Neuronal stem cell (in vitro differentiated cells): ENCODE results near the gene SEZ6L2.

Source experiments
- DNase-seq: peaks from one replicate; pipeline ENCODE4 v3.0.0-alpha.2; 2013; ENCODE audit warnings: low spot score
- H2AFZ ChIP-seq: one replicate; pipeline ENCODE4 v1.6.1; 2013; ENCODE audit warnings: mild to moderate bottlenecking, low read length, inconsistent platforms
- H2AK5ac ChIP-seq: 2 replicates; pipeline ENCODE4 v1.6.1; 2013; ENCODE audit warnings: low read depth, mild to moderate bottlenecking, inconsistent platforms, low read length, moderate library complexity, mixed read lengths
- H2BK120ac ChIP-seq: 2 replicates; pipeline ENCODE4 v1.6.1; 2013; ENCODE audit warnings: low read depth, mild to moderate bottlenecking, inconsistent platforms, low read length, moderate library complexity, mixed read lengths
- H2BK12ac ChIP-seq: one replicate; pipeline ENCODE4 v1.6.1; 2013; ENCODE audit warnings: low read length, inconsistent platforms
- H2BK15ac ChIP-seq: 2 replicates; pipeline ENCODE4 v1.6.1; 2013; ENCODE audit warnings: mild to moderate bottlenecking, low read length, inconsistent platforms, mixed read lengths
- H2BK5ac ChIP-seq: one replicate; pipeline ENCODE4 v1.6.1; 2013; ENCODE audit warnings: inconsistent platforms, mild to moderate bottlenecking, low read length, moderate library complexity
- H3K14ac ChIP-seq: one replicate; pipeline ENCODE4 v1.6.1; 2013; ENCODE audit warnings: low read length, inconsistent platforms
- H3K18ac ChIP-seq: 2 replicates; pipeline ENCODE4 v1.6.1; 2013; ENCODE audit warnings: low read length, inconsistent platforms
- H3K23ac ChIP-seq: 2 replicates; pipeline ENCODE4 v1.6.1; 2013; ENCODE audit warnings: low read depth, mild to moderate bottlenecking, mixed read lengths, low read length, inconsistent platforms; ENCODE audit not compliant: poor library complexity
- H3K27ac ChIP-seq: replicated peaks from 3 replicates; pipeline ENCODE4 v1.5.1; 2013; ENCODE audit warnings: low read length, inconsistent platforms
- H3K27me3 ChIP-seq, 3 experiments: 2 replicates each; pipeline ENCODE4 v1.6.1; 2013; ENCODE audit warnings: low read length in 3 of 3, mild to moderate bottlenecking in 2 of 3, inconsistent platforms in 1 of 3, low read depth in 1 of 3, mixed read lengths in 1 of 3, moderate library complexity in 1 of 3; ENCODE audit not compliant: control insufficient read depth in 3 of 3, insufficient read depth in 3 of 3
- H3K36me3 ChIP-seq, 2 donors: replicated peaks in 1 of 2; 2 replicates each; pipeline ENCODE4 v1.6.1; 2013; ENCODE audit warnings: low read length in 2 of 2; ENCODE audit not compliant: control insufficient read depth in 2 of 2, insufficient read depth in 2 of 2
- H3K4ac ChIP-seq: 2 replicates; pipeline ENCODE4 v1.6.1; 2013; ENCODE audit warnings: inconsistent platforms, mild to moderate bottlenecking, low read length, moderate library complexity
- H3K4me1 ChIP-seq, 2 donors: 1 replicate in 1 of 2; 2 replicates in 1 of 2; pipeline ENCODE4 v1.6.1; 2013; ENCODE audit warnings: low read length in 2 of 2, low read depth in 1 of 2; ENCODE audit not compliant: control insufficient read depth in 2 of 2, insufficient read depth in 1 of 2
- H3K4me2 ChIP-seq: one replicate; pipeline ENCODE4 v1.6.1; 2013; ENCODE audit warnings: mild to moderate bottlenecking, low read length, inconsistent platforms; ENCODE audit not compliant: insufficient read depth, poor library complexity, severe bottlenecking
- H3K4me3 ChIP-seq, 2 donors: 2 replicates each; pipeline ENCODE4 v1.5.1; 2013; ENCODE audit warnings: low read length in 2 of 2, mild to moderate bottlenecking in 2 of 2, inconsistent platforms in 1 of 2, moderate library complexity in 1 of 2
- H3K79me1 ChIP-seq: one replicate; pipeline ENCODE4 v1.6.1; 2013; ENCODE audit warnings: low read depth, mild to moderate bottlenecking, inconsistent platforms, low read length, moderate library complexity
- H3K9ac ChIP-seq: one replicate; pipeline ENCODE4 v1.6.1; 2013; ENCODE audit warnings: mild to moderate bottlenecking, low read depth, low read length, inconsistent platforms; ENCODE audit not compliant: poor library complexity
- H3K9me3 ChIP-seq, 2 donors: replicated peaks in 1 of 2; 2 replicates each; pipeline versions ENCODE3 to v1.6.1; 2013; ENCODE audit warnings: low read length in 2 of 2, mild to moderate bottlenecking in 2 of 2, inconsistent platforms in 1 of 2, low read depth in 1 of 2, mixed read lengths in 1 of 2, moderate library complexity in 1 of 2; ENCODE audit not compliant: control insufficient read depth in 2 of 2, insufficient read depth in 1 of 2
- H4K8ac ChIP-seq: one replicate; pipeline ENCODE4 v1.6.1; 2013; ENCODE audit warnings: low read depth, mild to moderate bottlenecking, inconsistent platforms, low read length, moderate library complexity
- H4K91ac ChIP-seq: one replicate; pipeline ENCODE4 v1.6.1; 2013; ENCODE audit warnings: low read length, low read depth, mild to moderate bottlenecking, inconsistent platforms; ENCODE audit not compliant: poor library complexity
- WGBS, 2 donors: extraction: QIAGEN DNeasy Blood & Tissue Kit; methylation state at CpG; one replicate each; pipeline ENCODE4 v1.1.7; 2013; ENCODE audit warnings: missing lambda C conversion rate in 2 of 2, mixed read lengths in 1 of 2; ENCODE audit not compliant: insufficient read length in 2 of 2, insufficient replicate concordance in 1 of 2; ENCODE audit errors: extremely low coverage in 2 of 2; 5-methylcytosine and 5-hydroxymethylcytosine counted together

SEZ6L2 gene

GRCh38 chr16:29858974-29859373, 40.4 kb downstream of the SEZ6L2 start:
- Histone ChIP-seq H3K36me3 (peaks cover 20 to 22% of the 10 kb centered on the region in 2 donors), H3K4me1 (peaks cover 4 to 8% of the 10 kb centered on the region in 2 donors), H3K23ac (no peak overlapping the region), H3K18ac (no peak overlapping the region), H3K14ac (no peak overlapping the region), H3K79me1 (peaks cover 7% of the 10 kb centered on the region), H2AK5ac (no peak overlapping the region), H4K8ac (peak overlapping the region; percentile 57), H3K9ac (no peak overlapping the region), H2BK5ac (no peak overlapping the region), H2BK120ac (no peak overlapping the region), H4K91ac (no peak overlapping the region), H3K27me3 (no peaks in the 10 kb centered on the region), H2AFZ (no peak overlapping the region), H3K4ac (no peak overlapping the region), H3K4me3 (no peak overlapping the region), H3K9me3 (no peaks in the 10 kb centered on the region), H3K27ac (no peak overlapping the region), H2BK15ac (no peak overlapping the region), H3K4me2 (no peak overlapping the region), H2BK12ac (no peak overlapping the region)
- no peak for DNase-seq
- no CpG with 5 or more reads among the region's 19 CpGs for WGBS, 2 donors

- Histone ChIP-seq H2BK12ac (no peak overlapping the region), H3K4me1 (peaks cover 4 to 5% of the 10 kb centered on the region in 2 donors), H2BK5ac (no peak overlapping the region), H3K14ac (no peak overlapping the region), H3K79me1 (peaks cover 7% of the 10 kb centered on the region), H3K4me3 (no peak overlapping the region), H3K4me2 (no peak overlapping the region), H2AFZ (no peak overlapping the region), H3K9ac (peak overlapping the region; percentile 4), H2AK5ac (no peak overlapping the region), H4K8ac (no peak overlapping the region), H3K23ac (no peak overlapping the region), H3K9me3 (no peaks in the 10 kb centered on the region), H3K36me3 (peaks cover 20 to 22% of the 10 kb centered on the region in 2 donors), H3K27me3 (no peaks in the 10 kb centered on the region), H2BK15ac (no peak overlapping the region), H3K18ac (no peak overlapping the region), H3K27ac (no peak overlapping the region), H4K91ac (no peak overlapping the region), H2BK120ac (no peak overlapping the region), H3K4ac (no peak overlapping the region)
- WGBS, 2 donors, result no CpG with 5 or more reads among the region's 10 CpGs
- no peak for DNase-seq
Measured at GRCh38 chr16:29858149-29858849, 41.1 kb downstream of the SEZ6L2 start.

- Histone ChIP-seq H3K4me1 (peaks cover 3 to 5% of the 10 kb centered on the region in 2 donors), H2BK12ac (no peak overlapping the region), H3K4me3 (no peak overlapping the region), H3K18ac (no peak overlapping the region), H2AFZ (no peak overlapping the region), H3K9me3 (no peaks in the 10 kb centered on the region), H2BK120ac (no peak overlapping the region), H3K23ac (no peak overlapping the region), H2BK15ac (no peak overlapping the region), H3K14ac (no peak overlapping the region), H3K4me2 (no peak overlapping the region), H3K4ac (no peak overlapping the region), H3K9ac (no peak overlapping the region), H2BK5ac (no peak overlapping the region), H4K91ac (no peak overlapping the region), H3K27ac (no peak overlapping the region), H3K27me3 (no peaks in the 10 kb centered on the region), H3K36me3 (peaks cover 20 to 22% of the 10 kb centered on the region in 2 donors), H3K79me1 (peaks cover 7% of the 10 kb centered on the region), H4K8ac (no peak overlapping the region), H2AK5ac (no peak overlapping the region)
- WGBS, 2 donors, result no CpG with 5 or more reads among the region's 7 CpGs
- no peak for DNase-seq
Measured at GRCh38 chr16:29857133-29857760, 42.1 kb downstream of the SEZ6L2 start.

GRCh38 chr16:29854520-29855100, 44.7 kb downstream of the SEZ6L2 start:
- Histone ChIP-seq H2BK5ac (no peak overlapping the region), H3K14ac (no peak overlapping the region), H3K23ac (no peak overlapping the region), H3K27ac (no peak overlapping the region), H4K8ac (no peak overlapping the region), H3K4ac (no peak overlapping the region), H3K4me1 (no peaks in the 10 kb centered on the region), H2BK120ac (no peak overlapping the region), H3K79me1 (no peaks in the 10 kb centered on the region), H3K18ac (no peak overlapping the region), H3K4me3 (no peak overlapping the region), H3K4me2 (no peak overlapping the region), H2AFZ (no peak overlapping the region), H3K9me3 (no peaks in the 10 kb centered on the region), H2BK12ac (no peak overlapping the region), H3K9ac (no peak overlapping the region), H3K27me3 (no peaks in the 10 kb centered on the region), H2AK5ac (no peak overlapping the region), H4K91ac (no peak overlapping the region), H3K36me3 (peaks cover 10 to 12% of the 10 kb centered on the region in 2 donors), H2BK15ac (no peak overlapping the region)
- no peak for DNase-seq
- no CpG with 5 or more reads among the region's 5 CpGs for WGBS, 2 donors
